ENCODE data around the gene SLC39A7.
"Not testable (repeated sequence)": the region's sequence is repeated elsewhere in the genome, so short reads cannot be mapped to it uniquely, and the experiment has no call there.

SLC39A7 gene

GRCh38 chr6:33217681-33218080, 17.0 kb downstream of the SLC39A7 start:
- H3K9me3 ChIP-seq (ENCODE audit: insufficient read depth, low read depth, low read length): no peaks in the 10 kb centered on the region
- H3K4me1 ChIP-seq (ENCODE audit: insufficient read depth, low read length, poor library complexity, severe bottlenecking): no peaks in the 10 kb centered on the region
- no peak overlapping the region for H2AFZ ChIP-seq (ENCODE audit: low read length)
- H4K20me1 ChIP-seq (ENCODE audit: insufficient read depth, low read length, poor library complexity, severe bottlenecking): no peaks in the 10 kb centered on the region
- no peak overlapping the region for H3K4me3 ChIP-seq (ENCODE audit: low read length, poor library complexity, severe bottlenecking)
- H3K9me2 ChIP-seq (replicated peaks; ENCODE audit: low read depth, low read length): no peaks in the 10 kb centered on the region
- no peaks in the 10 kb centered on the region for H3K79me2 ChIP-seq (ENCODE audit: insufficient read depth, low read length)
- H3K36me3 ChIP-seq (ENCODE audit: insufficient read depth, low read length): no peaks in the 10 kb centered on the region
- no peak overlapping the region for H3K9ac ChIP-seq (ENCODE audit: low read depth, low read length, poor library complexity, severe bottlenecking)
- H3K4me2 ChIP-seq (ENCODE audit: low read depth, low read length, poor library complexity, severe bottlenecking): no peak overlapping the region
- no peaks in the 10 kb centered on the region for H3K27me3 ChIP-seq (ENCODE audit: insufficient read depth, low read length, poor library complexity, severe bottlenecking)
- H3F3A ChIP-seq (ENCODE audit: low read depth): no peaks in the 10 kb centered on the region
- TF ChIP-seq EZH2phosphoT487 (IDR thresholded peaks at IDR 0.05; ENCODE audit: borderline replicate concordance) (no peak), CTCF (conservative IDR thresholded peaks at IDR 0.05; ENCODE audit: low read length) (no peak)

- H3K9me2 ChIP-seq (replicated peaks; ENCODE audit: low read depth, low read length); H3K4me2 ChIP-seq (ENCODE audit: low read depth, low read length, poor library complexity, severe bottlenecking); H3K9ac ChIP-seq (ENCODE audit: low read depth, low read length, poor library complexity, severe bottlenecking); H3K4me3 ChIP-seq (ENCODE audit: low read length, poor library complexity, severe bottlenecking); H3K36me3 ChIP-seq (ENCODE audit: insufficient read depth, low read length); H3F3A ChIP-seq (ENCODE audit: low read depth); H3K27me3 ChIP-seq (ENCODE audit: insufficient read depth, low read length, poor library complexity, severe bottlenecking); H3K9me3 ChIP-seq (ENCODE audit: insufficient read depth, low read depth, low read length); H2AFZ ChIP-seq (ENCODE audit: low read length); H3K4me1 ChIP-seq (ENCODE audit: insufficient read depth, low read length, poor library complexity, severe bottlenecking); H4K20me1 ChIP-seq (ENCODE audit: insufficient read depth, low read length, poor library complexity, severe bottlenecking); H3K79me2 ChIP-seq (ENCODE audit: insufficient read depth, low read length): not testable (repeated sequence)
These were observed 25.9 kb downstream of the SLC39A7 start for GRCh38 chr6:33226503-33227120.

DNA sequence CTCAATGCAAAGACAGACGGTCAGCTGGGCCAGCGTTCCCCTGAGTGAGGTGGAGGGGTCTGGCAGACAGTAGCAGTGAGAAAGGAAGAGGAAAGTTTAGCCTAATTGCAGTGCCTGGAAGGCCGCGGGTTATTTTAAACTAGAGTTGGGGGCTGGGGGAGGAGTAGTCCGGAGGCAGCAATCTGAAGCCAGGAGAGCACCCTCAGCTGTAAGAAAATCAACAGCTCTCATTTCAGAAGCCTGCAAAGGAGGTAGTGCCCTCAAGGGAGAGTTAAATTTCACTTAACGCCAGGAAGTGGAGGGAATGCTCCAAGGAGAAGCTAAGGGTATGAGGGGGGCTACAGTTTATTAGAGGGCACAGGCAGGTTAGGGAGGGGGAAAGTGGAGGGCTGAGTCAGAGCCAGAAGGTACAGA, 34.6 kb downstream of the SLC39A7 start:
- Histone ChIP-seq H3K9me3 (ENCODE audit: insufficient read depth, low read depth, low read length) (no peaks in the 10 kb centered on the region), H3K9ac (ENCODE audit: low read depth, low read length, poor library complexity, severe bottlenecking) (no peak overlapping the region), H3K4me2 (ENCODE audit: low read depth, low read length, poor library complexity, severe bottlenecking) (no peak overlapping the region), H3K9me2 (replicated peaks; ENCODE audit: low read depth, low read length) (no peaks in the 10 kb centered on the region), H3K4me3 (ENCODE audit: low read length, poor library complexity, severe bottlenecking) (no peak overlapping the region), H3K27me3 (ENCODE audit: insufficient read depth, low read length, poor library complexity, severe bottlenecking) (no peaks in the 10 kb centered on the region), H3K4me1 (ENCODE audit: insufficient read depth, low read length, poor library complexity, severe bottlenecking) (peaks cover 4% of the 10 kb centered on the region), H4K20me1 (ENCODE audit: insufficient read depth, low read length, poor library complexity, severe bottlenecking) (no peaks in the 10 kb centered on the region), H2AFZ (ENCODE audit: low read length) (0 out of 2 replicates have a peak overlapping the region, but pooled peaks have one; percentile 2), H3K36me3 (ENCODE audit: insufficient read depth, low read length) (no peaks in the 10 kb centered on the region), H3K79me2 (ENCODE audit: insufficient read depth, low read length) (no peaks in the 10 kb centered on the region), H3F3A (ENCODE audit: low read depth) (no peaks in the 10 kb centered on the region)
- TF ChIP-seq EZH2phosphoT487 (IDR thresholded peaks at IDR 0.05; ENCODE audit: borderline replicate concordance) (no peak), CTCF (conservative IDR thresholded peaks at IDR 0.05; ENCODE audit: low read length) (no peak)

DNA sequence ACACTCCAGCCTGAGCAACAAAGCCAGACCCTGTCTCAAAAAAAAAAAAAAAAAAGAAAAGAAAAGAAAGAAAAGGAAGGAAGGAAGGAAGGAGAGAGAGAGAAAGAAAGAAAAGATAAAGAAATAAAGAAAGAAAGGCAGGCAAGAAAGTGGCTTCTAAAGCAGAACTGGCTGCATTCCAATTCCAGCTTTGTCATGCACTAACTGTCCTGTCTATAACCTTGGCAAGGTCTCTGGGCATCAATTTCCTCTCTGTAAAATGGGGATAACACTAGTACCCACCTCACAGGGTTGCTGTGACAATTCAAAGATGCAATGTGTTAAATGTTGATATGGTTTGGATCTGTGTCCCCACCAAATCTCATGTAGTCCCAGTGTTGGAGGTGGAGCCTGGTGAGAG, 35.7 kb downstream of the SLC39A7 start:
- no peaks in the 10 kb centered on the region for H4K20me1 ChIP-seq (ENCODE audit: insufficient read depth, low read length, poor library complexity, severe bottlenecking)
- no peaks in the 10 kb centered on the region for H3K9me2 ChIP-seq (replicated peaks; ENCODE audit: low read depth, low read length)
- TF ChIP-seq EZH2phosphoT487 (IDR thresholded peaks at IDR 0.05; ENCODE audit: borderline replicate concordance): no peak
- no peak for TF ChIP-seq CTCF (conservative IDR thresholded peaks at IDR 0.05; ENCODE audit: low read length)
- H3F3A ChIP-seq (ENCODE audit: low read depth): no peaks in the 10 kb centered on the region
- H3K4me3 ChIP-seq (ENCODE audit: low read length, poor library complexity, severe bottlenecking): no peak overlapping the region
- no peaks in the 10 kb centered on the region for H3K27me3 ChIP-seq (ENCODE audit: insufficient read depth, low read length, poor library complexity, severe bottlenecking)
- H3K9ac ChIP-seq (ENCODE audit: low read depth, low read length, poor library complexity, severe bottlenecking): no peak overlapping the region
- no peak overlapping the region for H2AFZ ChIP-seq (ENCODE audit: low read length)
- no peaks in the 10 kb centered on the region for H3K79me2 ChIP-seq (ENCODE audit: insufficient read depth, low read length)
- no peak overlapping the region for H3K4me2 ChIP-seq (ENCODE audit: low read depth, low read length, poor library complexity, severe bottlenecking)
- no peaks in the 10 kb centered on the region for H3K9me3 ChIP-seq (ENCODE audit: insufficient read depth, low read depth, low read length)
- H3K36me3 ChIP-seq (ENCODE audit: insufficient read depth, low read length): no peaks in the 10 kb centered on the region
- peaks cover 4% of the 10 kb centered on the region for H3K4me1 ChIP-seq (ENCODE audit: insufficient read depth, low read length, poor library complexity, severe bottlenecking)

Measured in Loucy (cell line).